Measurements from ENCODE around the gene FHIT.

DNA sequence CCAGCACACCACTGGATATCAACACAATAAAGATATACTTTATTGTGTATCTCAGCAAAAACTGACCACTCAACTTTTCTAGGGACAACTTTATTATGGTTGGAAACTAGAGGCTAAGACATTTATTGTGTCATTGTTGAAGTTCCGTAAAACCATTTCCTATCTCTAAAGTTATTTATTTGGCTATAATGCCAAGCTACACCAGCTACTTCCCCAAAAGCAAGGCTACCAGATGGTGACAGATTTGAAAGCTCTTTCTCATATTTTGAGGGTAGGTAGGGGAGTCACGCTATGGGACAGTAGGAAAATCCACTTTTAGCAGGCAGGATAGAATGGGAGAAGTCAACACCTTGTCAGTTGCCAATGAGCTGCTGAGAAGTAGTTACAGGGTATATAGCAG lies 1366.8 kb downstream of the FHIT start:
- TF ChIP-seq, protein P1, sequence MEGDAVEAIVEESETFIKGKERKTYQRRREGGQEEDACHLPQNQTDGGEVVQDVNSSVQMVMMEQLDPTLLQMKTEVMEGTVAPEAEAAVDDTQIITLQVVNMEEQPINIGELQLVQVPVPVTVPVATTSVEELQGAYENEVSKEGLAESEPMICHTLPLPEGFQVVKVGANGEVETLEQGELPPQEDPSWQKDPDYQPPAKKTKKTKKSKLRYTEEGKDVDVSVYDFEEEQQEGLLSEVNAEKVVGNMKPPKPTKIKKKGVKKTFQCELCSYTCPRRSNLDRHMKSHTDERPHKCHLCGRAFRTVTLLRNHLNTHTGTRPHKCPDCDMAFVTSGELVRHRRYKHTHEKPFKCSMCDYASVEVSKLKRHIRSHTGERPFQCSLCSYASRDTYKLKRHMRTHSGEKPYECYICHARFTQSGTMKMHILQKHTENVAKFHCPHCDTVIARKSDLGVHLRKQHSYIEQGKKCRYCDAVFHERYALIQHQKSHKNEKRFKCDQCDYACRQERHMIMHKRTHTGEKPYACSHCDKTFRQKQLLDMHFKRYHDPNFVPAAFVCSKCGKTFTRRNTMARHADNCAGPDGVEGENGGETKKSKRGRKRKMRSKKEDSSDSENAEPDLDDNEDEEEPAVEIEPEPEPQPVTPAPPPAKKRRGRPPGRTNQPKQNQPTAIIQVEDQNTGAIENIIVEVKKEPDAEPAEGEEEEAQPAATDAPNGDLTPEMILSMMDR (IDR thresholded peaks at IDR 0.05), result no peak
- no peak for TF ChIP-seq POLR2AphosphoS5 (IDR thresholded peaks at IDR 0.05)

Data from esophagus muscularis mucosa (tissue), 3 donors.